Measurements from ENCODE around the gene ENTPD3. TPM values are rescaled to one million over a fixed set of nuclear protein-coding genes. Genes with fewer than 3 reads are reported as not detected.

Gene ENTPD3
- total and polyA plus RNA-seq, 2 donors: 4.1 to 8.5 TPM

Other genes with a start within 250 kb of the ENTPD3 start
- 31.9 TPM for gene EIF1B, start 77.5 kb upstream of the ENTPD3 start, total RNA-seq
- 95.8 TPM for gene EIF1B, start 77.5 kb upstream of the ENTPD3 start, polyA plus RNA-seq
- 300 TPM for gene RPL14, start 70.2 kb downstream of the ENTPD3 start, total RNA-seq
- 1,293 TPM for gene RPL14, start 70.2 kb downstream of the ENTPD3 start, polyA plus RNA-seq
- gene ZNF619, start 89.9 kb downstream of the ENTPD3 start, total RNA-seq: 7.6 TPM
- gene ZNF619, start 89.9 kb downstream of the ENTPD3 start, polyA plus RNA-seq: 2.8 TPM
- gene ZNF620, start 118.9 kb downstream of the ENTPD3 start, total RNA-seq: 5.3 TPM
- 2.1 TPM for gene ZNF620, start 118.9 kb downstream of the ENTPD3 start, polyA plus RNA-seq
- gene ZNF621, start 137.8 kb downstream of the ENTPD3 start, total RNA-seq: 22.8 TPM
- gene ZNF621, start 137.8 kb downstream of the ENTPD3 start, polyA plus RNA-seq: 10.9 TPM

Measured in urinary bladder (tissue), 2 donors.